GM19372 (cell line): ENCODE measurements around the gene HEPACAM.

Experiments
- ATAC-seq: cut with Tn5 transposase; IDR thresholded peaks from one replicate; pipeline ENCODE4 v1.9.1; 2021; ENCODE audit warnings: mild to moderate bottlenecking, low read depth, moderate library complexity; ENCODE audit not compliant: unreplicated experiment

HEPACAM gene

GRCh38 chr11:124902616-124903015 is 33.2 kb downstream of the HEPACAM start:
- ATAC-seq: no peak

- no peak for ATAC-seq
These were observed 35.4 kb downstream of the HEPACAM start for GRCh38 chr11:124900464-124900863.

- no peak for ATAC-seq
These were observed 36.3 kb downstream of the HEPACAM start for GRCh38 chr11:124899383-124900145.

GRCh38 chr11:124898711-124899110 is 37.1 kb downstream of the HEPACAM start:
- ATAC-seq: no peak

- ATAC-seq: no peak
These were observed 37.6 kb downstream of the HEPACAM start for GRCh38 chr11:124898263-124898680.

- ATAC-seq: no peak
These were observed 38.1 kb downstream of the HEPACAM start, which contains the start of gene ROBO4 for GRCh38 chr11:124897674-124898262. ROBO4 (minus strand) TSS chr11:124897865; CDS start chr11:124897795, 70 bp downstream.

- no peak for ATAC-seq
These were observed 38.9 kb downstream of the HEPACAM start for GRCh38 chr11:124896821-124897391.

- ATAC-seq: no peak
These were observed 39.6 kb downstream of the HEPACAM start for GRCh38 chr11:124896071-124896750.

- ATAC-seq: no peak
These were observed 40.3 kb downstream of the HEPACAM start for GRCh38 chr11:124895471-124895971.

GRCh38 chr11:124894606-124895430 is 41.0 kb downstream of the HEPACAM start:
- no peak for ATAC-seq

- ATAC-seq: no peak
These were observed 42.0 kb downstream of the HEPACAM start for GRCh38 chr11:124893781-124894401.

- no peak for ATAC-seq
These were observed 42.9 kb downstream of the HEPACAM start for GRCh38 chr11:124892750-124893454.

GRCh38 chr11:124892146-124892545 is 43.7 kb downstream of the HEPACAM start:
- no peak for ATAC-seq

- ATAC-seq: no peak
These were observed 44.4 kb downstream of the HEPACAM start for GRCh38 chr11:124891373-124891861.

- no peak for ATAC-seq
These were observed 45.0 kb downstream of the HEPACAM start for GRCh38 chr11:124890683-124891372.

GRCh38 chr11:124890151-124890550 is 45.7 kb downstream of the HEPACAM start:
- ATAC-seq: no peak

- no peak for ATAC-seq
These were observed 46.4 kb downstream of the HEPACAM start for GRCh38 chr11:124889191-124890091.
